Stimulated activated CD8-positive, alpha-beta memory T cell treated with anti-CD3 and anti-CD28 coated beads, Interleukin-15, amount 100 ng/mL, for 48 hours (primary cell): ENCODE data around the gene GKN1.
"Not testable (repeated sequence)": the region's sequence is repeated elsewhere in the genome, so short reads cannot be mapped to it uniquely, and the experiment has no call there.

Experiments used
- DNase-seq, 2 donors: peaks; one replicate each; pipeline ENCODE4 v3.0.0-alpha.2; 2020; ENCODE audit warnings: low read depth in 2 of 2

The GKN1 gene

DNA sequence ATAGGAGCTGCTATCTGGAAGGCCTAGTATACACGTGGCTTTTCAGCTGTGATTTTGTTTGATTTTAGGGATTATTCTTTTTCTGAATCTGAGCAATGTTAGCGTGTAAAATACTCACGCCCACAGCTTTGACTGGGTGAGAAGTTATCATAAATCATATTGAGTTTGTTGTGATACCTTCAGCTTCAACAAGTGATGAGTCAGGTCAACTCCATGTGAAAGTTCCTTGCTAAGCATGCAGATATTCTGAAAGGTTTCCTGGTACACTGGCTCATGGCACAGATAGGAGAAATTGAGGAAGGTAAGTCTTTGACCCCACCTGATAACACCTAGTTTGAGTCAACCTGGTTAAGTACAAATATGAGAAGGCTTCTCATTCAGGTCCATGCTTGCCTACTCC lies at the start of gene GKN1:
Gene GKN1, plus strand, starts transcription at position 386 of the 400 bp plus-strand sequence. CDS start 42 bp downstream, outside the sequence.
- no peak for DNase-seq

GRCh38 chr2:68925295-68925896 lies 49.0 kb upstream of the GKN1 start:
- no peak for DNase-seq

- no peak for DNase-seq
Observed at GRCh38 chr2:68926796-68927195, 47.6 kb upstream of the GKN1 start.

DNA sequence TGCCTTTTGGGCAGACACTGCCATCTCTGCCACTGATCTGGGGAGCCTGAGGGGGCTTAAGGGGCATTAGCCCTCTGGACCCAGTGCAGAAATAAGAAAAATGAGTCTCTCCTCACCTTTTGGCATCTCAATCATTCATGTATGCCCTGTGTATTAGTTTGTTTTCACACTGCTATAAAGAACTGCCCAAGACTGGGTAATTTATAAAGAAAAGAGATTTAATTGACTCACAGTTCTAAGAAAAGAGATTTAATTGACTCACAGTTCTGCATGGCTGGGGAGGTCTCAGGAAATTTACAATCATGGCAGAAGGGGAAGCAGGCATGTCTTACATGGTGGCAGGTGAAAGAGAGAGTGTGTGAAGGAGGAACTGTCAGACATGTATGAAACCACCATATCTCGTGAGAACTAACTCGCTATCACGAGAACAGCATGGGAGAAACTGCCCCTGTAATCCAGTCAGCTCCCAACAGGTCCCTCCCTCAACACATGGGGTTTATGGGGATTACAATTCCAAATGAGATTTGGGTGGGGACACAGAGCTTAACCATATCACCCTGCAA lies 43.2 kb upstream of the GKN1 start:
- DNase-seq, result no peak

DNA sequence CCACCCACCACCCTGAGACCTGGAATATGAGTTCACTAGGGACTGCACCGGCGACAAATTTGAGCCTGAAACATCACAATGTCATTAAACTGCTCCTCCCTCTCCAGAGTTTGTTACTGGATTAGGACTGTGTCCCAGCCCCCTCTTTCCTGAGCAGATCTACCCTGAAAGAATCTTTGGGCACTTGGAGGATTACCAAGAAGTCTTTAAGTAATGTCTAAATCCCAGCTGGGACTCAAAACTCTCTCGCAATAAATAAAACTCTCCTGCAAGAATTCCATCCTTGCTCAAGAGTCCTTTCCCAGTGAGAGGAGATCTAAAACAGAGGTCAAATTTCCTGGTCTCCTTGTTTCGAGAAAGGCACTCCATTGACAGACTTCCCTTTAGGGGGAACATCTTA lies 42.6 kb upstream of the GKN1 start:
- no peak for DNase-seq

DNA sequence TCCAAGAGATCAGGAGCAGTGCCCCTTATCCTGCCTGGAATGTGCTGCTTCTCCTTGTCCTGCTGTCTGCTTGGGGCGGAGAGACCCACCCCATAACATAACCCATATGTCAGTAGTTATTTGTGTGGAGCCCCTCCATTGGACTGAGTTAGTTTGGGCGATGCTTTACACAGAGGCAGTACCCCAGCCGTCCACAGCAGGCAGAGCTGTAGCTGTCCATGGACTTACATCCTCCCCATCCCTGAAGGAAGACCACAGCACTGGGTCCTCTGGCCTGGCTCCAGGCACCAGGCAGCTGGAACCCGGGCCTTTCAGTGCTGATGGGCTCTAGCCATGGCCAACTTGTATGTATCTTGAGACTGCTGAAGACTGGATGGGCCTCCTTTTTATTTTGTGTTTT lies 42.0 kb upstream of the GKN1 start:
- no peak for DNase-seq

- DNase-seq, result no peak
Observed at GRCh38 chr2:68934021-68934420, 40.4 kb upstream of the GKN1 start.

GRCh38 chr2:68935471-68935870 lies 39.0 kb upstream of the GKN1 start:
- no peak for DNase-seq

DNA sequence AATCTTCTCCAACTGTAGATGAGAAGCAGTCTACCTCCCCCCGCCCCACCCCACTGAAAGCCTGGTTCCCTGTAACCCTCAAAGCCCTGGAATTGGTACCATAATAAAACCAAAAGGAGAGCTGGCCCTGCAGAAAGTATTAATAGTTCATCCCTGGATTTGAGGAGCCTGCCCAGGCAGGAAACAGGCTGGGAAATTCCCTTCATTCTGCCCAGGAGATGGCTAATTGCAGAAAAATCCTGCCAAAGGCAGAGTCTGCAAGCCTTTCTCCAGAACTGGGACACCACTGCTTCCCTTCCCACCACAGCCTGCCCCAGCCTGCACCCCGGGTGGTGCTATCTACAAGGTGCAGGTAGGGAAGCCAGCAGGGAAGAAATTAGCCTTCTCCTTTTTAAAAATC lies 38.0 kb upstream of the GKN1 start:
- no peak for DNase-seq

GRCh38 chr2:68936889-68937288 lies 37.5 kb upstream of the GKN1 start:
- DNase-seq, result no peak

GRCh38 chr2:68937346-68938055 lies 36.9 kb upstream of the GKN1 start:
- no peak for DNase-seq

DNA sequence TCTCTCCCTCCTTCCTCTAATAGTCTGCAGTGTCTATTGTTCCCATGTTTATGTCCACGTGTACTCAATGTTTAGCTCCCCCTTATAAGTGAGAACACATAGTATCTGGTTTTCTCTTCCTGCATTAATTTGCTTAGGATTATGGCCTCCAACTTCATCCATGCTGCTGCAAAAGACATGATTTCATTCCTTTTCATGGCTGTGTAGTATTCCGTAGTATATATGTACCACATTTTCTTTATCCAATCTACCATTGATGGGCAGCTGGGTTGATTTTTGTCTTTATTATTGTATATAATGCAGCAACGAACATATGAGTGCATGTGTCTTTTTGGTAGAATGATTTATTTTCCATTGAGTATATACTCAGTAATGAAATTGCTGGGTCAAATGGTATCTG lies 35.5 kb upstream of the GKN1 start:
- DNase-seq, result no peak

GRCh38 chr2:68939962-68940361 lies 34.5 kb upstream of the GKN1 start:
- DNase-seq, result no peak

DNA sequence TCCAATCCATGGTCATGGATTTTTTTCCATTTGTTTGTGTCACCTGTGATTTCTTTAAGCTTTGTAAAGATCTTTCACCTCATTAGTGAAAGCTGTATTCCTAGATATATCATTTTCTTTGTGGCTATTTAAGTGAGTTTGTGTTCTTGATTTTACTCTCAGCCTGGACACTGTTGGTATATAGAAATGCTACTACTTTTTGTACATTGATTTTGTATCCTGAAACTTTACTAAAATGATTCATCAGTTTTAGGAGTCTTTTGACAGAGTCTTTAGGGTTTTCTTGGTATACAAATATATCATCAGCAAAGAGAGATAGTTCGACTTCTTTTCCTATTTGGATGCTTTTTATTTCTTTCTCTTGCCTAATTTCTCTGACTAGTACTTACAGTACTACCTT lies 34.1 kb upstream of the GKN1 start:
- no peak for DNase-seq

DNA sequence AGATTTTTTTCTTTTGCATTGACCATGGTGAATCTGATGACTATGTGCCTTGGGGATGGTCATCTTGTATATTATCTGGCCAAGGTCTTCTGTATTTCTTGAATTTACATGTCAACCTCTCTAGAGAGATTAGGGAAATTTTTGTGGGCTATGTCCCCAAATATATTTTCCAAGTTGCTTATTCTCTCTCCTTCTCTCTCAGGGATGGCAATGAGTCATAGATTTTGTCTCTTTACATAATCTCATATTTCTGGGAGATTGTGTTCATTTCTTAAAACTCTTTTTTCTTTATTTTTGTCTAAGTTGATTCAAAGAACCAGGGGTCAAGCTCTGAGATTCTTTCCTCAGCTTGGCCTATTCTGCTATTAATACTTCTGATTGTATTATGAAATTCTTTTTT lies 31.6 kb upstream of the GKN1 start:
- DNase-seq, result no peak

GRCh38 chr2:68943581-68944568 lies 30.6 kb upstream of the GKN1 start:
- no peak for DNase-seq

DNA sequence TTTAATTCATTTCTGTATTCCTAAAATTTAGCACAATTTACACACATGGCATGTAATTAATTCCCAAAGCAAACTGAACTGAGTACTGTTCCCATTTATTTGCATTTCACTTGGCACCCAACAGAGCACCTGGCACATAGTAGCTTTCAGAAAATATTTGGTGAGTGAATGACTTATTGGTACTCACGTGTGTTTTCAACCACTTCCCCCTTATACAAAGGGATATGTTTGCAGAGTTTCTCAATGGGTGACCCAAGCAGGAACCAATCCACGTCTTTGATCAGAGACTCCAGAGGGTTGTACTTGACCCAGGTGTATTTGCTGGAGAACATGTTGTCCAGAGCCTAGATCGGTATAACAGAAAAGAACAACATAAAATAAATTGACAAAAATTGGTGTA lies 28.3 kb upstream of the GKN1 start:
- DNase-seq, result no peak

- no peak for DNase-seq
Observed at GRCh38 chr2:68948710-68949109, 25.7 kb upstream of the GKN1 start.

DNA sequence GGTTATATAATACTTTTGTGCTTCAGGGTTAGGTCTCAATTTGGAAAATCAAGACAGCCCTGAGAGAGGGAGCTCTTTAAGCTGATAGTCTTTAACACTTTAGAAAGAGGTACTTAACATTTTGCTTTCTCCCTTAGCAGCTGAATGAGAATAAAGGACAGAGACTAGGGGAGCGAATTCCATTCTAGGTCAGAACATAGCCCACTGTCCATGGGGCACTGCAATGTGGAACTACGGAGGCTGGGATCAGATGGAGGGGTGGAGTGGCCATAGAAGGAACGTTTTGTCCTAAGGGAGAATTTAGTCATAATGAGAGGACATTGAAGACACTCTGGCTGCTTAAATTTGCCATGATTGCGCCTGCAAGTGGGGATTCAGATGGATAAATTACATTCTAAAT lies 22.5 kb upstream of the GKN1 start:
- DNase-seq, result no peak

DNA sequence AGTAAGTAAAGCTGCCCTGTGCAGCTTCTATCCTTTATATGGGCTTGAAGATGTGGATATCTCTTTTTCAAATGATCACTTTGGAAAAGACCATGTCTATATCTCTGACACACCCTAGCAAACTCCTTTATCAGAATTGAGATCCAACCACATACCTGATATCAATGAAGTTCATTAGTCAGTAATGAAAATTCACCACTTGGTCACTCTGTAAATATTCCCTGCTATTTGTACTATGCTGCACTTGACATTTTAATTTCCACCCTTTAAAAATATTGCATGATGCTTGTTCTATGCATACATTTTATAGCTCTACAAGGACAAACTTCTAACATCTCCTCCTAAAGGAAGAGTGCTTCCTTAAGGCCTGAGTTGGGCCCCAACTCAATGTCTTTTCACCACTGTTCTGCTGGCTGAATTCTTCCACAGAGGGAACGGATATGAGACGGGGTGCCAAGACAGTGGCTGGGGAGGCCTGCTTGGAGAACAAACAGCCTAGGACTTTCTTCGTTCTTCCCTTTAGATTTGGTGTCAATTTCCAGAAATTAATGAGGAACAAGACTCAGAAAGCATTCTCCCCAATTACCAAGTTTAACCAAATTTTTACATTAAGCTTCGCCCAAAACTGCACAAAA lies 21.4 kb upstream of the GKN1 start, which contains the start of gene GKN2:
Gene GKN2, minus strand, starts transcription at position 7 of the 635 bp plus-strand sequence. CDS start 32 bp downstream, outside the sequence.
- DNase-seq, result no peak

DNA sequence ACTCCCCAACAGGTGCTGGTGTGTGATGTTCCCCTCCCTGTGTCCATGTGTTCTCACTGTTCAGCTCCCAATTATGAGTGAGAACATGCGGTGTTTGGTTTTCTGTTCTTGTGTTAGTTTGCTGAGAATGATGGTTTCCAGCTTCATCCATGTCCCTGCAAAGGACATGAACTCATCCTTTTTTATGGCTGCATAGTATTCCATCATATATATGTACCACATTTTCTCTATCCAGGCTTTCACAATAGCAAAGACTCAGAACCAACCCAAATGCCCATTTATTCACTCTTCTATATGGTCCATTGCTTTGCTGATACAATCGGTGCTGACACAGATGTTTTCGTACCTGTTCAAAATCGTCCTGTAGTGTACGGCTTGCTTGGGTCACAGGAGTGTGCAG lies 19.0 kb upstream of the GKN1 start:
- not testable (repeated sequence) for DNase-seq

DNA sequence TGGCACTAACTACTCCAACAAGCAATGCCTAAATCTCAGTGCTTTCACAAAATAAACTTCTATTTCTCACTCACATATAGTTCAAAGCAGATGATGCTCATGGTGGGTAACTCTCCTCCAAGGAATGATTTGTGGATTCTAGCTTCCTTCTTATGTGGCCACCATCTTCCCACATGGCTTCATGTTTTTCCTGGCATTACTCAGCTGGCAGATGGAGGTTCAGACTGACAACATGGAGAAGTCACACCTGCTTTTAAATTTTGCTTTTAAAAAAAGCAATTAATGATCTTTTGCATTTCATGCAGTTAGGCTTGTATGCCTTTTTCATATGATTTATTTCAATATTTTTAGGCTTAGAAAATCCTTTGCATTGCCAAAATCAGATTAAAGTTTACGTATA lies 15.4 kb upstream of the GKN1 start:
- no peak for DNase-seq
